GM12891 (cell line): ENCODE results near the gene RNF217.

Source experiments
- POLR2A ChIP-seq: IDR thresholded peaks from 2 replicates; pipeline ENCODE4 v1.6.1; 2011; ENCODE audit warnings: low read depth, low read length, control low read depth
- POLR2AphosphoS5 ChIP-seq: IDR thresholded peaks from 2 replicates; pipeline ENCODE4 v1.6.1; 2011; ENCODE audit warnings: low read depth, low read length, control low read depth
- POU2F2 ChIP-seq: IDR thresholded peaks from 2 replicates; pipeline ENCODE4 v1.6.1; 2011; ENCODE audit warnings: low read depth, mild to moderate bottlenecking, control low read depth, low read length, moderate library complexity
- TAF1 ChIP-seq: IDR thresholded peaks from 2 replicates; pipeline ENCODE4 v1.6.1; 2011; ENCODE audit warnings: low read depth, low read length, control low read depth

- TF ChIP-seq POLR2AphosphoS5 (no peak), TAF1 (no peak), POLR2A (no peak), POU2F2 (no peak)
Measured at GRCh38 chr6:124994648-124995047, 32.4 kb downstream of the RNF217 start.
